GM15510 (cell line): ENCODE measurements around the gene RGS10.

Source experiments
- POLR2A ChIP-seq: IDR thresholded peaks from 3 replicates; pipeline ENCODE4 v1.6.1; 2011; ENCODE audit warnings: borderline replicate concordance; ENCODE audit not compliant: insufficient read length; ENCODE audit errors: extremely low read depth

RGS10 gene

GRCh38 chr10:119455609-119456434 lies 86.7 kb downstream of the RGS10 start:
- TF ChIP-seq POLR2A: no peak

- TF ChIP-seq POLR2A: no peak
These were observed 87.5 kb downstream of the RGS10 start for GRCh38 chr10:119454990-119455389.

GRCh38 chr10:119454316-119454715 lies 88.2 kb downstream of the RGS10 start:
- no peak for TF ChIP-seq POLR2A

- TF ChIP-seq POLR2A: no peak
These were observed 89.2 kb downstream of the RGS10 start for GRCh38 chr10:119453313-119453712.

DNA sequence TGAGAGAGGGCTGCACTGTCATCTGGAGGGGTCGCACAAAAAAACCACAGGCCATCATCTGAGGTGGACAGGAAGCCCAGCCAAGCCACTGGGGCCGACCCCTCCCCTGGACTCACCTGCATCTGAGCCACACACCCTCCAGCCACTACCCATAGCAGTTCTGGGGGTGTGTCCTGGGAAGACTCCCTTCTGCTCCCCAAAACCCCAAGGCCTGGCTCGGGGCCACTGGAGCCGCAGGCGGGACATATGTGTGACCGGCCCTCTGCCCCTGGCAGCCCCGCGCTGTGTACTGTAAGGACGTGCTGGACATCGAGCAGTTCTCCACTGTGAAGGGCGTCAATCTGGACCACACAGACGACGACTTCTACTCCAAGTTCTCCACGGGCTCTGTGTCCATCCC lies 90.1 kb downstream of the RGS10 start:
- no peak for TF ChIP-seq POLR2A

GRCh38 chr10:119451300-119451896 lies 91.1 kb downstream of the RGS10 start:
- TF ChIP-seq POLR2A: no peak

GRCh38 chr10:119450606-119451299 lies 91.8 kb downstream of the RGS10 start:
- TF ChIP-seq POLR2A: no peak
